RWPE2 (cell line): Measurements from ENCODE around the gene NPY4R2.
A peak's percentile ranks its signal among the peaks of the same experiment; 100 is the strongest.
"Not testable (repeated sequence)": the region's sequence is repeated elsewhere in the genome, so short reads cannot be mapped to it uniquely, and the experiment has no call there.

Experiments used
- ATAC-seq: fragments of 200-7000 bp; cut with Tn5 transposase; 3 replicates; pipeline ENCODE4 v1.9.1; 2021; ENCODE audit warnings: low read depth
- DNase-seq: peaks from one replicate; pipeline ENCODE4 v3.0.0-alpha.2; 2020; ENCODE audit warnings: low spot score
- H3K27ac ChIP-seq: fragments of 450-650 bp; 2 replicates; pipeline ENCODE4 v1.5.1; 2017; ENCODE audit warnings: mild to moderate bottlenecking; ENCODE audit not compliant: poor library complexity, severe bottlenecking
- H3K27me3 ChIP-seq: fragments of 250-450 bp; sonication (Bioruptor Pico); 2 replicates; pipeline ENCODE4 v1.5.1; 2021; ENCODE audit warnings: mild to moderate bottlenecking, moderate library complexity; ENCODE audit not compliant: insufficient read depth, poor library complexity, severe bottlenecking
- H3K36me3 ChIP-seq: fragments of 250-450 bp; sonication (Bioruptor Pico); 2 replicates; pipeline ENCODE4 v1.5.1; 2020; ENCODE audit warnings: low read depth, mild to moderate bottlenecking, moderate library complexity
- H3K4me1 ChIP-seq: fragments of 250-450 bp; sonication (Bioruptor Pico); 2 replicates; pipeline ENCODE4 v1.5.1; 2021; ENCODE audit warnings: mild to moderate bottlenecking, moderate library complexity; ENCODE audit not compliant: insufficient read depth, poor library complexity, severe bottlenecking
- H3K4me3 ChIP-seq: fragments of 250-450 bp; sonication (Bioruptor Pico); 2 replicates; pipeline ENCODE4 v1.5.1; 2021; ENCODE audit warnings: mild to moderate bottlenecking, moderate library complexity; ENCODE audit not compliant: severe bottlenecking
- H3K9me3 ChIP-seq: fragments of 250-450 bp; sonication (Bioruptor Pico); 2 replicates; pipeline ENCODE4 v1.5.1; 2021; ENCODE audit warnings: mild to moderate bottlenecking, moderate library complexity; ENCODE audit not compliant: severe bottlenecking

The NPY4R2 gene

DNA sequence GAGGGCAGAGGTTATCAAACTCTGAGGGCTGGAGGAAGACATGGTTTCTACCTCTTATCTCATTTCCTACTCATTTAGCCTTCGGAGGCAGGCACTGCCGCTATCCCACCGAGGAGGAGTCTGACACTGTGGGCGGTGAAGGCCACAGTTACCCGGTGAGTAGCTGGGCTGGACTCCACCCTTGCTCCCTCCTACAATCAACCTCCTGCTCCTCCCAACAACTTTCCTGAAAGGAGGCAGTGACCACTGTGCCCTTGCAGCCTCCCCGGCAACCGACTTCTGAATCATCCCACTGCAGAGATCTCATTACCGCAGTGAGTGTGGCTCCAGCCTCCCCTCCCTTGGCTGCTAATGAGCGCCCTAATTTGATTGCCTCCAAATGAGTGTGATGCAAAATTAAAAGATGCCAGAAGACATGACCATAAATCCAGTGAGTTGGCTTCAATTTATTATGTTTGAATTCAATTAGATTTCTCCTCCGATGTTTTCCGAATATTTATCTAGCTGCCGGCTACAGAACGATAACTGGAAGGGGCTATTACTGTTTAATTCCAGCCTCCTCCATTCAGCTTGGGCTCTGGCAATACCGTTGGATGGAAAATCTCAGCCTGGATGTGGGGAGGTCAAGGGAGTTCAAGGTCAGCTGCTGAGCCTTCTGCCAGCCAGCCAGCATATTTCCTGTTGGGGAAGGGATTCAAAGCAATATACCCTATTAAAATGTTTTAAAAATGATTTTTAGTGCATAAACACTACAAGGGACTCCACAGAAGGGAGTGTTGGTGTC, 46.0 kb downstream of the NPY4R2 start:
- H3K4me1 ChIP-seq, ATAC-seq, DNase-seq, H3K27ac ChIP-seq, H3K4me3 ChIP-seq, H3K27me3 ChIP-seq, H3K9me3 ChIP-seq, H3K36me3 ChIP-seq: not testable (repeated sequence)

DNA sequence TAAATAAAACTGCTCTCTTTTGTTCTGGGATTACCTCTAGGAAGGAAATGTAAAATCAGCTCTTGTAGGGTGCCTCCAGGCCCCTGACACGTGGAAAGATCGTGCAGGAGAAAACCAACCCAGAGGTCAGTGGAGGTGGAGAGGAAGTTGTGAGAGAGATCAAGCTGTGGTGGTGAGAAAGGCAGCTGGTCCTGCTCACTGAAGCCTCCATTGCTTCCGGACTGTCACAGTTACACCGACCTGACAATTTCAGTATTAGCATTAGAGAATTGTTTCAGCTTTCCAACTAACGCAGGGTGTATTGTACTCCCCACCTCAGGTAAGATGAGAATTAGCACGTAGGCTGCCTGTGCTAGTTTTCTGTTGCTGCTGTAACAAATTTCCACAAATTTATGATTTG, 50.5 kb downstream of the NPY4R2 start:
- not testable (repeated sequence) for H3K36me3 ChIP-seq, H3K4me3 ChIP-seq, H3K27me3 ChIP-seq, H3K9me3 ChIP-seq, DNase-seq, ATAC-seq, H3K4me1 ChIP-seq, H3K27ac ChIP-seq

- not testable (repeated sequence) for H3K27ac ChIP-seq, H3K9me3 ChIP-seq, DNase-seq, H3K4me1 ChIP-seq, H3K4me3 ChIP-seq, H3K27me3 ChIP-seq, H3K36me3 ChIP-seq
- peak; percentile 31 for ATAC-seq
Measured at GRCh38 chr10:47970047-47970446, 51.6 kb downstream of the NPY4R2 start.

DNA sequence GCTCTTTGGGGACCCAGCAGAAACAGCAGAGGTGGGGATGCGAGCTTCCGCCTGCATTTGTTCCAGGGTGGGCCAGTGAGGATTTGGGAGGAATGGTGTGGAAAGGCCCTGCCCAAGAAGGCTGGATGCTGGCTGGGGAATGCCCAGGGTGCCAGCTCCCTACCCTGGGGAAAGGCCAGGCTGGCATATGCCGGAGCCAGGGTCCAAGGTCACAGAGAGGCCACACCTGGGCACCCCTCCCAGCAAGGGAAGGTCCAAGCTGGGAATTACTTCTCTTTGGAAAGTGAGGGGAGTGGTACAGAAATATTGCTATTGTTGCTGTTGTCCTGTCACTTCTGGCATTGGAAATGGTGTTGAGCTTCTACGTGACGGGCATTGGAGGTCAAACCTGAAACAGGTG, 53.1 kb downstream of the NPY4R2 start:
- H3K27me3 ChIP-seq, H3K4me1 ChIP-seq, DNase-seq, H3K27ac ChIP-seq, H3K9me3 ChIP-seq, H3K4me3 ChIP-seq, ATAC-seq, H3K36me3 ChIP-seq: not testable (repeated sequence)

- not testable (repeated sequence) for H3K27ac ChIP-seq, H3K9me3 ChIP-seq, ATAC-seq
Measured at GRCh38 chr10:47972077-47972476, 53.6 kb downstream of the NPY4R2 start.

More at GRCh38 chr10:47972077-47972476, 53.6 kb downstream of the NPY4R2 start:
- DNase-seq, H3K4me1 ChIP-seq, H3K36me3 ChIP-seq, H3K27me3 ChIP-seq, H3K4me3 ChIP-seq: not testable (repeated sequence)
